Brain microvascular endothelial cell (primary cell): ENCODE measurements around the gene WRAP73.

ENCODE experiments used
- DNase-seq: peaks from one replicate; pipeline ENCODE4 v3.0.0-alpha.2; 2020
- H3K27ac ChIP-seq: fragments of 250-450 bp; sonication (Bioruptor Pico); 2 replicates; pipeline ENCODE4 v1.5.1; 2020; ENCODE audit warnings: mild to moderate bottlenecking, moderate library complexity
- H3K27me3 ChIP-seq: fragments of 250-450 bp; sonication (Bioruptor Pico); replicated peaks from 2 replicates; pipeline ENCODE4 v1.5.1; 2020; ENCODE audit warnings: mild to moderate bottlenecking
- H3K36me3 ChIP-seq: fragments of 250-450 bp; sonication (Bioruptor Pico); replicated peaks from 2 replicates; pipeline ENCODE4 v1.5.1; 2020; ENCODE audit warnings: mild to moderate bottlenecking
- H3K4me3 ChIP-seq: 2 replicates; pipeline ENCODE4 v1.5.1; 2011; ENCODE audit warnings: low read depth, mild to moderate bottlenecking, control low read depth, low read length, moderate library complexity
- CTCF ChIP-seq: IDR thresholded peaks from 2 replicates; pipeline ENCODE4 v1.5.1; 2011; ENCODE audit warnings: low read depth, mild to moderate bottlenecking, moderate library complexity, low read length, control low read depth, inconsistent platforms; ENCODE audit errors: missing control alignments
- in situ Hi-C: cut with HindIII; loops from 2 replicates; pipeline ENCODE4 v1.10.0; 2017; ENCODE audit warnings: low sequenced_read_pairs, low pct_ligation_motif_present

Gene WRAP73

GRCh38 chr1:3651026-3651929 lies 1.4 kb upstream of the WRAP73 start:
- no peak overlapping the region for H3K27ac ChIP-seq
- peaks cover 51% of the 10 kb centered on the region for H3K27me3 ChIP-seq
- in situ Hi-C loops, result no loop called here
- TF ChIP-seq CTCF, result no peak
- peaks cover 3% of the 10 kb centered on the region for H3K36me3 ChIP-seq
- no peak for DNase-seq
- H3K4me3 ChIP-seq, result no peak overlapping the region

GRCh38 chr1:3650248-3651025 lies 534 bp upstream of the WRAP73 start:
- no peak for DNase-seq
- in situ Hi-C loops, result no loop called here
- no peak overlapping the region for H3K27ac ChIP-seq
- peaks cover 3% of the 10 kb centered on the region for H3K36me3 ChIP-seq
- no peak overlapping the region for H3K4me3 ChIP-seq
- TF ChIP-seq CTCF, result no peak
- peaks cover 47% of the 10 kb centered on the region for H3K27me3 ChIP-seq

GRCh38 chr1:3646596-3646995 lies 3.3 kb downstream of the WRAP73 start:
- TF ChIP-seq CTCF, result no peak
- Histone ChIP-seq H3K27ac (no peak overlapping the region), H3K36me3 (peaks cover 11% of the 10 kb centered on the region), H3K27me3 (peaks cover 13% of the 10 kb centered on the region), H3K4me3 (no peak overlapping the region)
- DNase-seq, result no peak
- in situ Hi-C loops, result no loop called here

- no peak for TF ChIP-seq CTCF
- no peak overlapping the region for H3K27ac ChIP-seq
- no peak for DNase-seq
These were observed 4.1 kb downstream of the WRAP73 start for GRCh38 chr1:3645666-3646355.

GRCh38 chr1:3645247-3645646 lies 4.7 kb downstream of the WRAP73 start:
- in situ Hi-C loops, result no loop called here
- no peak for TF ChIP-seq CTCF
- no peak for DNase-seq
- Histone ChIP-seq H3K36me3 (peaks cover 11% of the 10 kb centered on the region), H3K27me3 (no peaks in the 10 kb centered on the region), H3K27ac (no peak overlapping the region), H3K4me3 (no peak overlapping the region)

More at GRCh38 chr1:3645666-3646355, 4.1 kb downstream of the WRAP73 start:
- in situ Hi-C loops, result no loop called here
- H3K36me3 ChIP-seq, result peaks cover 11% of the 10 kb centered on the region
- H3K4me3 ChIP-seq, result no peak overlapping the region
- peaks cover 5% of the 10 kb centered on the region for H3K27me3 ChIP-seq
